Neural cell (in vitro differentiated cells): ENCODE measurements around the gene ZBTB7C. TPM values are rescaled to one million over a fixed set of nuclear protein-coding genes. Genes with fewer than 3 reads are reported as not detected.

Experiments
- H2AFZ ChIP-seq: fragments of 200-600, 300-800 bp; sonication (generic), shearing (Covaris generic); 2 replicates; pipeline ENCODE4 v1.6.0; 2014; ENCODE audit warnings: low read depth, mild to moderate bottlenecking, antibody characterized with exemption, low read length, moderate library complexity
- H3F3A ChIP-seq: fragments of 200-600 bp; shearing (Covaris generic); 2 replicates; pipeline ENCODE4 v1.6.1; 2016; ENCODE audit warnings: mild to moderate bottlenecking, moderate library complexity, mixed read lengths, antibody characterized with exemption, low read length; ENCODE audit not compliant: insufficient read depth, poor library complexity, severe bottlenecking
- H3K27ac ChIP-seq: fragments of 200-600, 300-800 bp; sonication (generic), shearing (Covaris generic); 2 replicates; pipeline ENCODE4 v1.5.1; 2014; ENCODE audit warnings: mild to moderate bottlenecking, low read length, moderate library complexity
- H3K27me3 ChIP-seq: fragments of 300-800, 200-600 bp; sonication (generic), shearing (Covaris generic); 2 replicates; pipeline ENCODE4 v1.6.0; 2014; ENCODE audit warnings: mild to moderate bottlenecking, low read depth, low read length, moderate library complexity; ENCODE audit not compliant: insufficient read depth
- H3K36me3 ChIP-seq: fragments of 300-800, 200-600 bp; sonication (generic), shearing (Covaris generic); 2 replicates; pipeline ENCODE4 v1.5.1; 2014; ENCODE audit warnings: mild to moderate bottlenecking, antibody characterized with exemption, low read length, moderate library complexity; ENCODE audit not compliant: insufficient read depth
- H3K4me2 ChIP-seq: fragments of 300-800, 200-600 bp; sonication (generic), shearing (Covaris generic); 2 replicates; pipeline ENCODE4 v1.6.0; 2014; ENCODE audit warnings: mild to moderate bottlenecking, low read length
- H3K4me3 ChIP-seq: fragments of 300-800, 200-600 bp; sonication (generic), shearing (Covaris generic); 2 replicates; pipeline ENCODE4 v1.5.1; 2014; ENCODE audit warnings: mild to moderate bottlenecking, low read length, moderate library complexity
- H3K79me2 ChIP-seq: fragments of 200-600 bp; shearing (Covaris generic); replicated peaks from 2 replicates; pipeline ENCODE4 v1.6.0; 2014; ENCODE audit warnings: mild to moderate bottlenecking, low read length, moderate library complexity; ENCODE audit not compliant: insufficient read depth
- H3K9ac ChIP-seq: fragments of 300-800, 200-600 bp; sonication (generic), shearing (Covaris generic); 2 replicates; pipeline ENCODE4 v1.6.1; 2016; ENCODE audit warnings: mild to moderate bottlenecking, low read length, mixed read lengths
- H3K9me2 ChIP-seq: fragments of 200-600 bp; shearing (Covaris generic); 2 replicates; pipeline ENCODE4 v1.6.1; 2016; ENCODE audit warnings: mild to moderate bottlenecking, low read length, mixed read lengths; ENCODE audit not compliant: insufficient read depth
- H3K9me3 ChIP-seq: fragments of 200-600, 300-800 bp; sonication (generic), shearing (Covaris generic); 2 replicates; pipeline ENCODE4 v1.6.1; 2016; ENCODE audit warnings: mild to moderate bottlenecking, mixed run types, low read length, moderate library complexity, mixed read lengths
- H4K20me1 ChIP-seq: fragments of 200-600 bp; shearing (Covaris generic); 2 replicates; pipeline ENCODE4 v1.6.1; 2016; ENCODE audit warnings: mild to moderate bottlenecking, mixed run types; ENCODE audit not compliant: insufficient read depth
- CTCF ChIP-seq: fragments of 450-650 bp; IDR thresholded peaks from 2 replicates; pipeline ENCODE4 v1.5.1; 2014; ENCODE audit warnings: antibody characterized with exemption, mild to moderate bottlenecking, moderate library complexity; ENCODE audit not compliant: poor library complexity, severe bottlenecking
- EP300 ChIP-seq: fragments of 450-650 bp; conservative IDR thresholded peaks from 2 replicates; pipeline ENCODE4 v1.6.1; 2014; ENCODE audit warnings: antibody characterized with exemption, mild to moderate bottlenecking, moderate library complexity; ENCODE audit not compliant: poor library complexity, severe bottlenecking
- EZH2 ChIP-seq: fragments of 200-600, 300-800 bp; shearing (Covaris generic), sonication (generic); IDR thresholded peaks from 2 replicates; pipeline ENCODE4 v1.6.1; 2014; ENCODE audit warnings: antibody characterized with exemption, low read length, borderline replicate concordance, mild to moderate bottlenecking; ENCODE audit not compliant: insufficient read depth, poor library complexity, severe bottlenecking
- MXI1 ChIP-seq: fragments of 450-650 bp; conservative IDR thresholded peaks from 2 replicates; pipeline ENCODE4 v1.6.1; 2014; ENCODE audit warnings: antibody characterized with exemption, mild to moderate bottlenecking; ENCODE audit not compliant: poor library complexity, severe bottlenecking
- POLR2AphosphoS5 ChIP-seq: IDR thresholded peaks from 2 replicates; pipeline ENCODE4 v1.6.1; 2012
- RAD21 ChIP-seq: fragments of 450-650 bp; conservative IDR thresholded peaks from 2 replicates; pipeline ENCODE4 v1.6.1; 2014; ENCODE audit warnings: antibody characterized with exemption, mild to moderate bottlenecking, moderate library complexity
- SMC3 ChIP-seq: fragments of 450-650 bp; conservative IDR thresholded peaks from 2 replicates; pipeline ENCODE4 v1.6.1; 2014; ENCODE audit warnings: antibody characterized with exemption, mild to moderate bottlenecking, moderate library complexity; ENCODE audit not compliant: poor library complexity
- TAF1 ChIP-seq: IDR thresholded peaks from 2 replicates; pipeline ENCODE4 v1.6.1; 2012; ENCODE audit warnings: low read depth
- polyA plus RNA-seq: library from polyadenylated mRNA; depleted of rRNA; stranded (reverse); fragments of >200 nt; gene quantifications from 2 replicates; pipeline ENCODE4 v1.2.3, GENCODE V29; 2014
- TF ChIP-seq, protein P1 (sequence below): IDR thresholded peaks from 2 replicates; pipeline ENCODE4 v1.6.1; 2012; ENCODE audit warnings: borderline replicate concordance

Gene ZBTB7C
- polyA plus RNA-seq, 1 donor from 2014 or later, result 2.4 TPM

- Histone ChIP-seq H4K20me1 (no peaks in the 10 kb centered on the region), H3K79me2 (no peaks in the 10 kb centered on the region), H3F3A (no peaks in the 10 kb centered on the region), H3K9me2 (no peaks in the 10 kb centered on the region), H3K27me3 (no peaks in the 10 kb centered on the region), H2AFZ (no peak overlapping the region), H3K36me3 (no peaks in the 10 kb centered on the region), H3K4me3 (no peak overlapping the region), H3K27ac (no peak overlapping the region), H3K9me3 (no peaks in the 10 kb centered on the region), H3K9ac (no peak overlapping the region), H3K4me2 (no peak overlapping the region)
- TF ChIP-seq EZH2 (no peak), TAF1 (no peak), CTCF (no peak), RAD21 (no peak), SMC3 (no peak), MXI1 (no peak), EP300 (no peak), POLR2AphosphoS5 (no peak)
- TF ChIP-seq, protein P1, sequence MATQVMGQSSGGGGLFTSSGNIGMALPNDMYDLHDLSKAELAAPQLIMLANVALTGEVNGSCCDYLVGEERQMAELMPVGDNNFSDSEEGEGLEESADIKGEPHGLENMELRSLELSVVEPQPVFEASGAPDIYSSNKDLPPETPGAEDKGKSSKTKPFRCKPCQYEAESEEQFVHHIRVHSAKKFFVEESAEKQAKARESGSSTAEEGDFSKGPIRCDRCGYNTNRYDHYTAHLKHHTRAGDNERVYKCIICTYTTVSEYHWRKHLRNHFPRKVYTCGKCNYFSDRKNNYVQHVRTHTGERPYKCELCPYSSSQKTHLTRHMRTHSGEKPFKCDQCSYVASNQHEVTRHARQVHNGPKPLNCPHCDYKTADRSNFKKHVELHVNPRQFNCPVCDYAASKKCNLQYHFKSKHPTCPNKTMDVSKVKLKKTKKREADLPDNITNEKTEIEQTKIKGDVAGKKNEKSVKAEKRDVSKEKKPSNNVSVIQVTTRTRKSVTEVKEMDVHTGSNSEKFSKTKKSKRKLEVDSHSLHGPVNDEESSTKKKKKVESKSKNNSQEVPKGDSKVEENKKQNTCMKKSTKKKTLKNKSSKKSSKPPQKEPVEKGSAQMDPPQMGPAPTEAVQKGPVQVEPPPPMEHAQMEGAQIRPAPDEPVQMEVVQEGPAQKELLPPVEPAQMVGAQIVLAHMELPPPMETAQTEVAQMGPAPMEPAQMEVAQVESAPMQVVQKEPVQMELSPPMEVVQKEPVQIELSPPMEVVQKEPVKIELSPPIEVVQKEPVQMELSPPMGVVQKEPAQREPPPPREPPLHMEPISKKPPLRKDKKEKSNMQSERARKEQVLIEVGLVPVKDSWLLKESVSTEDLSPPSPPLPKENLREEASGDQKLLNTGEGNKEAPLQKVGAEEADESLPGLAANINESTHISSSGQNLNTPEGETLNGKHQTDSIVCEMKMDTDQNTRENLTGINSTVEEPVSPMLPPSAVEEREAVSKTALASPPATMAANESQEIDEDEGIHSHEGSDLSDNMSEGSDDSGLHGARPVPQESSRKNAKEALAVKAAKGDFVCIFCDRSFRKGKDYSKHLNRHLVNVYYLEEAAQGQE, result no peak
These were observed 397.2 kb downstream of the ZBTB7C start for GRCh38 chr18:48011926-48012465.

DNA sequence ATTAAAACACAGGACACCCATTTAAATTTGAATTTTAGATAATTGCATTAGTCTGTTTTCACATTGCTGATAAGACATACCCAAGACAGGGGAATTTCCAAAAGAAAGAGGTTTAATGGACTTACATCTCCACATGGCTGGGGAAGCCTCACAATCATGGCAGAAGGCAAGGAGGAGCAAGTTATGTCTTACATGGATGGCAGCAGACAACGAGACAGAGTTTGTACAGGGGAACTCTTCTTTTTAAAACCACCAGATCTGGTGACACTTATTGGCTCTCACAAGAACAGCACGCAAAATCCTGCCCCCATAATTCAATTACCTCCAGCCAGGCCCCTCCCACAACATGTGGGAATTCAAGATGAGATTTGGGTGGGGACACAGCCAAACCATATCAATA is 398.9 kb downstream of the ZBTB7C start:
- H3K4me3 ChIP-seq, result no peak overlapping the region
- no peak for TF ChIP-seq POLR2AphosphoS5
- TF ChIP-seq RAD21, result no peak
- TF ChIP-seq EP300, result no peak
- no peak for TF ChIP-seq MXI1
- H4K20me1 ChIP-seq, result no peaks in the 10 kb centered on the region
- H3K27ac ChIP-seq, result no peak overlapping the region
- no peaks in the 10 kb centered on the region for H3K79me2 ChIP-seq
- H3K9ac ChIP-seq, result no peak overlapping the region
- H3K9me2 ChIP-seq, result no peaks in the 10 kb centered on the region
- no peaks in the 10 kb centered on the region for H3F3A ChIP-seq
- no peak overlapping the region for H3K4me2 ChIP-seq
- no peaks in the 10 kb centered on the region for H3K9me3 ChIP-seq
- H3K36me3 ChIP-seq, result no peaks in the 10 kb centered on the region
- no peaks in the 10 kb centered on the region for H3K27me3 ChIP-seq
- H2AFZ ChIP-seq, result no peak overlapping the region
